A549 (cell line): Measurements from ENCODE around the gene ITSN1. TPM values are rescaled to one million over a fixed set of nuclear protein-coding genes. Genes with fewer than 3 reads are reported as not detected.

ENCODE experiments used
- ATAC-seq, 2 experiments: fragments of 200-7000 bp in 1 of 2; fragments of >200 bp in 1 of 2; cut with Nextera tagmentation in 1 of 2; cut with Tn5 transposase in 1 of 2; 3 replicates each; pipeline versions ENCODE4 v1.8.0 to v1.9.1; 2018 to 2020; ENCODE audit warnings: mild to moderate bottlenecking in 1 of 2, moderate library complexity in 1 of 2
- CTCF ChIA-PET: fragments of 300-600 bp; sonication (Branson Sonifier 250); formaldehyde crosslinking; extraction: SDS; loops from one replicate; lab custom pipeline; 2021; ENCODE audit warnings: antibody characterized with exemption, inconsistent platforms; lab: Yijun Ruan, JAX
- POLR2A ChIA-PET: fragments of 350-600 bp; formaldehyde crosslinking; extraction: SDS; loops from one replicate; lab custom pipeline; 2021; ENCODE audit warnings: antibody characterized with exemption, inconsistent platforms; lab: Yijun Ruan, JAX
- DNase-seq, 2 experiments: peaks; one replicate each; pipeline versions ENCODE4 v3.0.0 to v3.0.0-alpha.2; 2011 to 2016; ENCODE audit warnings: low read depth in 1 of 2, low spot score in 1 of 2
- FAIRE-seq: peaks from 2 replicates; lab custom pipeline; 2011; peaks lifted over from hg19 to GRCh38; lab: Jason Lieb, UNC
- H3K27ac ChIP-seq, 2 experiments: fragments of >200 bp; sonication (Bioruptor Twin); formaldehyde crosslinking; 3 replicates each; pipeline ENCODE4 v1.5.1; 2016 to 2017
- H3K4me1 ChIP-seq: fragments of >200 bp; sonication (Bioruptor Twin); formaldehyde crosslinking; 3 replicates; pipeline ENCODE4 v1.6.1; 2016
- H3K4me2 ChIP-seq: fragments of >200 bp; sonication (Bioruptor Twin); formaldehyde crosslinking; 3 replicates; pipeline ENCODE4 v1.6.1; 2016
- H3K4me3 ChIP-seq: fragments of >200 bp; sonication (Bioruptor Twin); formaldehyde crosslinking; 3 replicates; pipeline ENCODE4 v1.5.1; 2016
- H3K9me3 ChIP-seq: fragments of >200 bp; sonication (Bioruptor Twin); formaldehyde crosslinking; 3 replicates; pipeline ENCODE4 v1.6.1; 2016
- BHLHE40 ChIP-seq: IDR thresholded peaks from 2 replicates; pipeline ENCODE4 v1.6.1; 2012; ENCODE audit warnings: low read depth, low read length, inconsistent platforms
- CBX2 ChIP-seq: fragments of 200-600 bp; sonication (generic); IDR thresholded peaks from 2 replicates; pipeline ENCODE4 v1.6.1; 2016; ENCODE audit warnings: low read depth, mild to moderate bottlenecking, borderline replicate concordance
- CHD2 ChIP-seq: fragments of 150-350 bp; IDR thresholded peaks from 2 replicates; pipeline ENCODE4 v1.6.1; 2014; ENCODE audit warnings: low read length; ENCODE audit not compliant: partially characterized antibody
- CHD4 ChIP-seq: fragments of 200-600 bp; sonication (generic); IDR thresholded peaks from 2 replicates; pipeline ENCODE4 v1.6.1; 2016; ENCODE audit warnings: antibody characterized with exemption, mild to moderate bottlenecking, borderline replicate concordance
- EHMT2 ChIP-seq: fragments of 200-600 bp; sonication (generic); IDR thresholded peaks from 2 replicates; pipeline ENCODE4 v1.6.1; 2016; ENCODE audit warnings: antibody characterized with exemption, low read depth, mild to moderate bottlenecking, moderate library complexity
- FOSL2 ChIP-seq, 2 experiments: fragments of 450-650 bp in 1 of 2; fragments of >200 bp in 1 of 2; sonication (Bioruptor Twin) in 1 of 2; formaldehyde crosslinking; IDR thresholded peaks; 2 replicates each; pipeline versions ENCODE4 v1.5.0 to v1.6.1; 2016 to 2020; ENCODE audit warnings: mild to moderate bottlenecking in 1 of 2, moderate library complexity in 1 of 2
- HDAC2 ChIP-seq: fragments of 200-600 bp; sonication (generic); IDR thresholded peaks from 2 replicates; pipeline ENCODE4 v1.6.1; 2016
- HES2 ChIP-seq: fragments of >200 bp; sonication (Bioruptor Twin); formaldehyde crosslinking; IDR thresholded peaks from 2 replicates; pipeline ENCODE4 v1.6.1; 2016
- HOXB5 ChIP-seq: fragments of 250-450 bp; sonication (Bioruptor Pico); IDR thresholded peaks from 2 replicates; pipeline ENCODE4 v1.5.0; 2020; ENCODE audit warnings: mild to moderate bottlenecking, moderate library complexity
- KDM5A ChIP-seq: fragments of 200-600 bp; sonication (generic); IDR thresholded peaks from 2 replicates; pipeline ENCODE4 v1.6.1; 2016; ENCODE audit warnings: antibody characterized with exemption, mild to moderate bottlenecking
- RAD21 ChIP-seq, 2 experiments: fragments of >200 bp in 1 of 2; sonication (Bioruptor Twin) in 1 of 2; formaldehyde crosslinking in 1 of 2; IDR thresholded peaks in 1 of 2; conservative IDR thresholded peaks in 1 of 2; 2 replicates in 1 of 2; 3 replicates in 1 of 2; pipeline ENCODE4 v1.6.1; 2012 to 2018; ENCODE audit warnings: inconsistent platforms in 1 of 2
- RARB ChIP-seq: fragments of 250-450 bp; sonication (Bioruptor Pico); IDR thresholded peaks from 2 replicates; pipeline ENCODE4 v1.8.0; 2021; ENCODE audit warnings: mild to moderate bottlenecking, moderate library complexity
- RFX5 ChIP-seq: fragments of 450-650 bp; IDR thresholded peaks from 2 replicates; pipeline ENCODE4 v1.7.1; 2014; ENCODE audit warnings: antibody characterized with exemption, mild to moderate bottlenecking, moderate library complexity
- USF2 ChIP-seq: fragments of 450-650 bp; IDR thresholded peaks from 2 replicates; pipeline ENCODE4 v1.6.1; 2014; ENCODE audit warnings: antibody characterized with exemption
- ZC3H11A ChIP-seq: fragments of 450-650 bp; IDR thresholded peaks from 2 replicates; pipeline ENCODE4 v1.6.1; 2014; ENCODE audit warnings: antibody characterized with exemption, mild to moderate bottlenecking
- ZNF302 ChIP-seq: fragments of 250-450 bp; sonication (Bioruptor Pico); IDR thresholded peaks from 2 replicates; pipeline ENCODE4 v1.9.0; 2021; ENCODE audit warnings: inconsistent platforms, mild to moderate bottlenecking, moderate library complexity
- WGBS: methylation state at CpG from one replicate; pipeline ENCODE4 v1.1.6; 2017; ENCODE audit errors: missing lambda C conversion rate; 5-methylcytosine and 5-hydroxymethylcytosine counted together
- polyA plus RNA-seq, 4 experiments: library from polyadenylated mRNA; depleted of rRNA in 3 of 4; stranded (reverse); fragments of >200 nt; fragmentation: RNase III in 1 of 4; extraction: RNeasy Plus Mini Kit Qiagen cat#74134 plus additional on column Dnase treatment in 1 of 4; gene quantifications; 2 replicates in 3 of 4; 3 replicates in 1 of 4; pipeline ENCODE4 v1.2.3, GENCODE V29; 2011 to 2017
- TF ChIP-seq, protein P1 (sequence below): fragments of >200 bp; sonication (Bioruptor Twin); formaldehyde crosslinking; IDR thresholded peaks from 3 replicates; pipeline ENCODE4 v1.6.1; 2016

Gene ITSN1
- polyA plus RNA-seq, 2 of the 4 experiments (the other 2 are of a cell fraction) = 15.2 to 23.7 TPM

DNA sequence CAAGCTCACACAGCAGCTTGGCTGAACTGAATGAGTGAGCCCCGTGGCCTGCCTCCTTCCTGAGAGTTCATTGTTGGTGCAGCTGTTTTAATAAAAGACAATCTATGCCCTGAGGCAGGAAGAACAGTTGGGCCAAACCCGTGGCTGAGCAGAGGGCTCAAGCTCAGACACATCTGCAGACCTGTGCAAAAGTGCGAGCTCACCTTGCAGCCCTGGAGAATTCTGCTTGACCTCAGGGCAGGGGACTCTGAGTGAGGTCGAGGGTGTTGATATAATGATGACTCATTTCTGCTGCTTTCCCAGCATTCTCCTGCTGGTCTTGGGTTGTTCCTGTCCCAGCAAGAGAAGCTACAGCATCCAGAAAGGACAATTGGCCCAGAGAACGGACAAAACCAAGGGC is 212.3 kb downstream of the ITSN1 start:
- TF ChIP-seq FOSL2 (IDR thresholded peaks at IDR 0.05) = 0 out of 2 replicates have a peak, but pooled peaks have one; percentile 10
- TF ChIP-seq FOSL2 (CRISPR knock-in tag; IDR thresholded peaks at IDR 0.05) = peak; percentile 66
- TF ChIP-seq, protein P1, sequence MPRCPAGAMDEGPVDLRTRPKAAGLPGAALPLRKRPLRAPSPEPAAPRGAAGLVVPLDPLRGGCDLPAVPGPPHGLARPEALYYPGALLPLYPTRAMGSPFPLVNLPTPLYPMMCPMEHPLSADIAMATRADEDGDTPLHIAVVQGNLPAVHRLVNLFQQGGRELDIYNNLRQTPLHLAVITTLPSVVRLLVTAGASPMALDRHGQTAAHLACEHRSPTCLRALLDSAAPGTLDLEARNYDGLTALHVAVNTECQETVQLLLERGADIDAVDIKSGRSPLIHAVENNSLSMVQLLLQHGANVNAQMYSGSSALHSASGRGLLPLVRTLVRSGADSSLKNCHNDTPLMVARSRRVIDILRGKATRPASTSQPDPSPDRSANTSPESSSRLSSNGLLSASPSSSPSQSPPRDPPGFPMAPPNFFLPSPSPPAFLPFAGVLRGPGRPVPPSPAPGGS = no peak
- TF ChIP-seq, all 56 proteins: peak for 1
- H3K9me3 ChIP-seq = no peaks in the 10 kb centered on the region
- ChIA-PET POLR2A (no interaction called here), CTCF (interaction anchor here (0.7 to 1.6 kb wide), 3 partner anchors 9 to 249 kb away, joined by 3 to 4 read pairs (median 3); no protein-coding TSS in a partner anchor)
- DNase-seq = peak; percentile 15 to 29
- H3K4me1 ChIP-seq = peaks cover 11% of the 10 kb centered on the region
- no peak for FAIRE-seq
- ATAC-seq = peak; percentile 42 to 73; a peak in 3 of 6 replicates
- WGBS = 43% methylated on average over 5 of the region's 5 CpGs
- peak overlapping the region in 1 of 2 experiments; percentile 61; a peak in 2 of 6 replicates for H3K27ac ChIP-seq
- no peak overlapping the region for H3K4me3 ChIP-seq
- peak overlapping the region; percentile 46 for H3K4me2 ChIP-seq

GRCh38 chr21:33855190-33855589 is 212.9 kb downstream of the ITSN1 start:
- no peaks in the 10 kb centered on the region for H3K9me3 ChIP-seq
- H3K4me1 ChIP-seq = peaks cover 11% of the 10 kb centered on the region
- H3K4me2 ChIP-seq = peak overlapping the region; percentile 46
- 94% methylated on average over 6 of the region's 6 CpGs for WGBS
- ATAC-seq (peak in 1 of 2 experiments; percentile 46; a peak in 2 of 6 replicates), DNase-seq (no peak), FAIRE-seq (no peak)
- H3K4me3 ChIP-seq = no peak overlapping the region
- CTCF ChIA-PET = interaction anchor here (1.5 to 1.6 kb wide), 2 partner anchors 9 to 249 kb away, joined by 3 to 4 read pairs; no protein-coding TSS in a partner anchor
- POLR2A ChIA-PET = no interaction called here
- TF ChIP-seq, protein P1 = no peak
- no peak for TF ChIP-seq HOXB5 (CRISPR knock-in tag)
- no peak for TF ChIP-seq USF2
- no peak for TF ChIP-seq BHLHE40
- TF ChIP-seq CBX2 = no peak
- TF ChIP-seq RFX5 = no peak
- no peak for TF ChIP-seq ZC3H11A
- TF ChIP-seq RARB (CRISPR knock-in tag) = no peak
- no peak for TF ChIP-seq HDAC2
- peak overlapping the region in 1 of 2 experiments; percentile 61; a peak in 2 of 6 replicates for H3K27ac ChIP-seq

DNA sequence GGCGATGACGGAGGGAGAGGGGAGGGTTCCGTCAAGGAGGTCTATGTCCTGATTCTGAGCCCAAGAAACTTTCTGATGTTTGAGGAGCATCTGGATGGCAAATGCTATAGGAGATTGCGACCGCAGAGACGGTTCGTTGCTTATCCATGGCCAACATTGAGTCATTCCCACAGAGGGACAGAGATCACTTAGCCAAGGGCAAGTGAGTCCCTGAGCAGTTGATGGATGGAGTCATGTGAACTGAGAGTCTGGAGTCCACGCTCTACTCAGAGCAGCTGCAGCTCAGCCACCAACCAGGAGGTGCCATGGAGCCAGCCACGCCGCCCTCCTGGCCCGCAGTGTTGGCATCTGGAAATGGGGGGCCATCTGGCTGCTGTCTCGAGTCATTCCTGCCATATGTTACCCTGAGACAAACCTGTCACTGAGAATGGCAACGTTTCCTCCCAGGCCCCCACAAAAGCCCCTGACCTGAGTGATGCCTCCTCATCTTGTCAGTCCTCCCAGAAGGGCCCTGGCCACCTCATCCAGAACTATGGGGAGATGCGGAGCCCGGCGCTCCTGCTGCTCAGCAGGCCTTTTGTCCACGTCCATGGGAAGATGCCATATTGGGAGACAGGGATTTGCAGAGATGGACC is 214.7 kb downstream of the ITSN1 start:
- ATAC-seq = no peak

More for the DNA sequence above, 214.7 kb downstream of the ITSN1 start:
- ChIA-PET CTCF (no interaction called here), POLR2A (no interaction called here)
- H3K27ac ChIP-seq = no peak overlapping the region
- H3K4me3 ChIP-seq = no peak overlapping the region
- H3K4me1 ChIP-seq = peaks cover 11% of the 10 kb centered on the region
- H3K9me3 ChIP-seq = no peaks in the 10 kb centered on the region
- H3K4me2 ChIP-seq = no peak overlapping the region
- DNase-seq (no peak), FAIRE-seq (no peak)
- WGBS = 79% methylated on average over 14 of the region's 17 CpGs
- no peak for TF ChIP-seq KDM5A
- TF ChIP-seq EHMT2 = no peak
- TF ChIP-seq ZNF302 (CRISPR knock-in tag) = no peak
- TF ChIP-seq CHD4 = no peak
- no peak for TF ChIP-seq CHD2
- TF ChIP-seq FOSL2 (IDR thresholded peaks at IDR 0.05) = no peak
- TF ChIP-seq FOSL2 (CRISPR knock-in tag; IDR thresholded peaks at IDR 0.05) = no peak
- TF ChIP-seq HES2 = no peak
- TF ChIP-seq RFX5 = no peak
- TF ChIP-seq RAD21 (conservative IDR thresholded peaks at IDR 0.05 in 1 of 2, IDR thresholded peaks at IDR 0.05 in 1 of 2) = no peak
